Measurements from ENCODE around the gene SPSB1. TPM values are rescaled to one million over a fixed set of nuclear protein-coding genes. Genes with fewer than 3 reads are reported as not detected.

The SPSB1 gene
- total and polyA plus RNA-seq, 2 experiments from 2014 or later, result 2.4 to 6.8 TPM

DNA sequence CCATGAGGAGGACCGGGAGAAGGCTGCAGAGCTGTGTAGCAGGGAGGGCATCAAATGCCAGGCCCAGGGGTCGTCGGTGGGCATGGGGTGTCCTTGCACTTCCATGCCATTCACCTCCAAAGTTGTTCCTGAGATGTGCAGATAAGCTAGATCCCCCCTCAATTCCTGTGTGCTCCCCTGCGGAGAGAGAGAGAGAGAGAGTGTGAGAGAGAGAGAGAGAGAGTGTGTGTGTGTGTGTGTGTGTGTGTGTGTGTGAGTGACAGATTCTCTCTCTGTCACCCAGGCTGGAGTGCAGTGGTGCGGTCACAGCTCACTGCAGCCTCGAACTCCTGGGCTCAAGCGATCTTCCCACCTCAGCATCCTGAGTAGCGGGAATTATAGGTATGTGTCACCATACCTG, 16.4 kb downstream of the SPSB1 start:
- H3K9me2 ChIP-seq (ENCODE audit: insufficient read depth), result no peaks in the 10 kb centered on the region
- TF ChIP-seq STAT1 (IDR thresholded peaks at IDR 0.05; ENCODE audit: unreplicated experiment) (no peak), EZH2phosphoT487 (IDR thresholded peaks at IDR 0.05; ENCODE audit: unreplicated experiment) (no peak), POLR2AphosphoS5 (IDR thresholded peaks at IDR 0.05; ENCODE audit: low read depth) (no peak), ZNF114 (CRISPR knock-in tag; IDR thresholded peaks at IDR 0.05) (no peak)
- Mint-ChIP-seq H3K27me3 (ENCODE audit: insufficient read depth, low read depth, poor library complexity) (peaks cover 10% of the 10 kb centered on the region), H3K9me3 (no peaks in the 10 kb centered on the region), H3K4me1 (no peaks in the 10 kb centered on the region; the same call in 2 of the 3 replicates), H3K4me3 (no peak overlapping the region), H3K36me3 (ENCODE audit: low read depth) (no peaks in the 10 kb centered on the region), H3K27ac (no peak overlapping the region)
- no peak overlapping the region for H2AFZ ChIP-seq
- no peaks in the 10 kb centered on the region for H3F3A ChIP-seq (replicated peaks; ENCODE audit: low read depth)
- no peaks in the 10 kb centered on the region for H3K4me1 ChIP-seq (ENCODE audit: insufficient read depth)
- no peaks in the 10 kb centered on the region for H4K20me1 ChIP-seq (replicated peaks; ENCODE audit: insufficient read depth)
- no peak overlapping the region for H3K4me3 ChIP-seq
- DNase-seq (ENCODE audit: low spot score) (no peak), ATAC-seq (no peak)
- H3K4me2 ChIP-seq, result no peak overlapping the region
- no peaks in the 10 kb centered on the region for H3K36me3 ChIP-seq (ENCODE audit: insufficient read depth)
- H3K79me2 ChIP-seq (replicated peaks; ENCODE audit: insufficient read depth), result no peaks in the 10 kb centered on the region
- H3K27me3 ChIP-seq (ENCODE audit: insufficient read depth), result no peaks in the 10 kb centered on the region
- no peak overlapping the region for H3K27ac ChIP-seq (ENCODE audit: low read depth)

DNA sequence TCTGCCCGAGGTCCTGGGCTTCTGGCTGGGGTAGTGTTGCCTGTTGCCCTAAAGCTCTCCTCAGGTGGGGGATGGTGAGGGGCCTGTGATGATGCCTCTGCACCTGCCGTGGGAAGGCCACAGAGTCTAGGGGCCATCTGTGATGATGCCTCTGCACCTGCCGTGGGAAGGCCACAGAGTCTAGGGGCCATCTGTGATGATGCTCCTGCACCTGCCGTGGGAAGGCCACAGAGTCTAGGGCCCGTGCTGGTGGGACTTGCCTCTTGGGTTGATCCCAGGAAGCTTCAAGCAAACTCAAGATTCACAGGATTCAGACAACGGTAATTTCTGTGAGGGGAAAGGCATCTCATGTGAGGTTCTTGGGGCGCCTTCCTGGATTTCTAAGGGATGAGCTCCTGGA, 17.3 kb downstream of the SPSB1 start:
- ATAC-seq (no peak), DNase-seq (ENCODE audit: low spot score) (no peak)
- no peak overlapping the region for H3K4me2 ChIP-seq
- no peak overlapping the region for H3K27ac ChIP-seq (ENCODE audit: low read depth)
- Mint-ChIP-seq H3K36me3 (ENCODE audit: low read depth) (no peaks in the 10 kb centered on the region), H3K27me3 (ENCODE audit: insufficient read depth, low read depth, poor library complexity) (peaks cover 11% of the 10 kb centered on the region), H3K4me3 (no peak overlapping the region), H3K9me3 (no peaks in the 10 kb centered on the region), H3K4me1 (no peaks in the 10 kb centered on the region; the same call in 2 of the 3 replicates), H3K27ac (no peak overlapping the region)
- H3K9me2 ChIP-seq (ENCODE audit: insufficient read depth), result no peaks in the 10 kb centered on the region
- H3K4me1 ChIP-seq (ENCODE audit: insufficient read depth), result no peaks in the 10 kb centered on the region
- H3K27me3 ChIP-seq (ENCODE audit: insufficient read depth), result no peaks in the 10 kb centered on the region
- no peaks in the 10 kb centered on the region for H3K79me2 ChIP-seq (replicated peaks; ENCODE audit: insufficient read depth)
- no peaks in the 10 kb centered on the region for H3F3A ChIP-seq (replicated peaks; ENCODE audit: low read depth)
- H3K4me3 ChIP-seq, result no peak overlapping the region
- no peaks in the 10 kb centered on the region for H4K20me1 ChIP-seq (replicated peaks; ENCODE audit: insufficient read depth)
- H2AFZ ChIP-seq, result no peak overlapping the region
- no peaks in the 10 kb centered on the region for H3K36me3 ChIP-seq (ENCODE audit: insufficient read depth)
- TF ChIP-seq, protein P1, sequence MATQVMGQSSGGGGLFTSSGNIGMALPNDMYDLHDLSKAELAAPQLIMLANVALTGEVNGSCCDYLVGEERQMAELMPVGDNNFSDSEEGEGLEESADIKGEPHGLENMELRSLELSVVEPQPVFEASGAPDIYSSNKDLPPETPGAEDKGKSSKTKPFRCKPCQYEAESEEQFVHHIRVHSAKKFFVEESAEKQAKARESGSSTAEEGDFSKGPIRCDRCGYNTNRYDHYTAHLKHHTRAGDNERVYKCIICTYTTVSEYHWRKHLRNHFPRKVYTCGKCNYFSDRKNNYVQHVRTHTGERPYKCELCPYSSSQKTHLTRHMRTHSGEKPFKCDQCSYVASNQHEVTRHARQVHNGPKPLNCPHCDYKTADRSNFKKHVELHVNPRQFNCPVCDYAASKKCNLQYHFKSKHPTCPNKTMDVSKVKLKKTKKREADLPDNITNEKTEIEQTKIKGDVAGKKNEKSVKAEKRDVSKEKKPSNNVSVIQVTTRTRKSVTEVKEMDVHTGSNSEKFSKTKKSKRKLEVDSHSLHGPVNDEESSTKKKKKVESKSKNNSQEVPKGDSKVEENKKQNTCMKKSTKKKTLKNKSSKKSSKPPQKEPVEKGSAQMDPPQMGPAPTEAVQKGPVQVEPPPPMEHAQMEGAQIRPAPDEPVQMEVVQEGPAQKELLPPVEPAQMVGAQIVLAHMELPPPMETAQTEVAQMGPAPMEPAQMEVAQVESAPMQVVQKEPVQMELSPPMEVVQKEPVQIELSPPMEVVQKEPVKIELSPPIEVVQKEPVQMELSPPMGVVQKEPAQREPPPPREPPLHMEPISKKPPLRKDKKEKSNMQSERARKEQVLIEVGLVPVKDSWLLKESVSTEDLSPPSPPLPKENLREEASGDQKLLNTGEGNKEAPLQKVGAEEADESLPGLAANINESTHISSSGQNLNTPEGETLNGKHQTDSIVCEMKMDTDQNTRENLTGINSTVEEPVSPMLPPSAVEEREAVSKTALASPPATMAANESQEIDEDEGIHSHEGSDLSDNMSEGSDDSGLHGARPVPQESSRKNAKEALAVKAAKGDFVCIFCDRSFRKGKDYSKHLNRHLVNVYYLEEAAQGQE (IDR thresholded peaks at IDR 0.05; ENCODE audit: unreplicated experiment), result no peak
- TF ChIP-seq ZNF331 (CRISPR knock-in tag; IDR thresholded peaks at IDR 0.05; ENCODE audit: low read depth), result no peak
- no peak for TF ChIP-seq JUNB (IDR thresholded peaks at IDR 0.05; ENCODE audit: unreplicated experiment)
- no peak for TF ChIP-seq CREB1 (CRISPR knock-in tag; IDR thresholded peaks at IDR 0.05; ENCODE audit: low read depth)
- TF ChIP-seq EZH2phosphoT487 (IDR thresholded peaks at IDR 0.05; ENCODE audit: unreplicated experiment), result no peak
- TF ChIP-seq, protein P2, sequence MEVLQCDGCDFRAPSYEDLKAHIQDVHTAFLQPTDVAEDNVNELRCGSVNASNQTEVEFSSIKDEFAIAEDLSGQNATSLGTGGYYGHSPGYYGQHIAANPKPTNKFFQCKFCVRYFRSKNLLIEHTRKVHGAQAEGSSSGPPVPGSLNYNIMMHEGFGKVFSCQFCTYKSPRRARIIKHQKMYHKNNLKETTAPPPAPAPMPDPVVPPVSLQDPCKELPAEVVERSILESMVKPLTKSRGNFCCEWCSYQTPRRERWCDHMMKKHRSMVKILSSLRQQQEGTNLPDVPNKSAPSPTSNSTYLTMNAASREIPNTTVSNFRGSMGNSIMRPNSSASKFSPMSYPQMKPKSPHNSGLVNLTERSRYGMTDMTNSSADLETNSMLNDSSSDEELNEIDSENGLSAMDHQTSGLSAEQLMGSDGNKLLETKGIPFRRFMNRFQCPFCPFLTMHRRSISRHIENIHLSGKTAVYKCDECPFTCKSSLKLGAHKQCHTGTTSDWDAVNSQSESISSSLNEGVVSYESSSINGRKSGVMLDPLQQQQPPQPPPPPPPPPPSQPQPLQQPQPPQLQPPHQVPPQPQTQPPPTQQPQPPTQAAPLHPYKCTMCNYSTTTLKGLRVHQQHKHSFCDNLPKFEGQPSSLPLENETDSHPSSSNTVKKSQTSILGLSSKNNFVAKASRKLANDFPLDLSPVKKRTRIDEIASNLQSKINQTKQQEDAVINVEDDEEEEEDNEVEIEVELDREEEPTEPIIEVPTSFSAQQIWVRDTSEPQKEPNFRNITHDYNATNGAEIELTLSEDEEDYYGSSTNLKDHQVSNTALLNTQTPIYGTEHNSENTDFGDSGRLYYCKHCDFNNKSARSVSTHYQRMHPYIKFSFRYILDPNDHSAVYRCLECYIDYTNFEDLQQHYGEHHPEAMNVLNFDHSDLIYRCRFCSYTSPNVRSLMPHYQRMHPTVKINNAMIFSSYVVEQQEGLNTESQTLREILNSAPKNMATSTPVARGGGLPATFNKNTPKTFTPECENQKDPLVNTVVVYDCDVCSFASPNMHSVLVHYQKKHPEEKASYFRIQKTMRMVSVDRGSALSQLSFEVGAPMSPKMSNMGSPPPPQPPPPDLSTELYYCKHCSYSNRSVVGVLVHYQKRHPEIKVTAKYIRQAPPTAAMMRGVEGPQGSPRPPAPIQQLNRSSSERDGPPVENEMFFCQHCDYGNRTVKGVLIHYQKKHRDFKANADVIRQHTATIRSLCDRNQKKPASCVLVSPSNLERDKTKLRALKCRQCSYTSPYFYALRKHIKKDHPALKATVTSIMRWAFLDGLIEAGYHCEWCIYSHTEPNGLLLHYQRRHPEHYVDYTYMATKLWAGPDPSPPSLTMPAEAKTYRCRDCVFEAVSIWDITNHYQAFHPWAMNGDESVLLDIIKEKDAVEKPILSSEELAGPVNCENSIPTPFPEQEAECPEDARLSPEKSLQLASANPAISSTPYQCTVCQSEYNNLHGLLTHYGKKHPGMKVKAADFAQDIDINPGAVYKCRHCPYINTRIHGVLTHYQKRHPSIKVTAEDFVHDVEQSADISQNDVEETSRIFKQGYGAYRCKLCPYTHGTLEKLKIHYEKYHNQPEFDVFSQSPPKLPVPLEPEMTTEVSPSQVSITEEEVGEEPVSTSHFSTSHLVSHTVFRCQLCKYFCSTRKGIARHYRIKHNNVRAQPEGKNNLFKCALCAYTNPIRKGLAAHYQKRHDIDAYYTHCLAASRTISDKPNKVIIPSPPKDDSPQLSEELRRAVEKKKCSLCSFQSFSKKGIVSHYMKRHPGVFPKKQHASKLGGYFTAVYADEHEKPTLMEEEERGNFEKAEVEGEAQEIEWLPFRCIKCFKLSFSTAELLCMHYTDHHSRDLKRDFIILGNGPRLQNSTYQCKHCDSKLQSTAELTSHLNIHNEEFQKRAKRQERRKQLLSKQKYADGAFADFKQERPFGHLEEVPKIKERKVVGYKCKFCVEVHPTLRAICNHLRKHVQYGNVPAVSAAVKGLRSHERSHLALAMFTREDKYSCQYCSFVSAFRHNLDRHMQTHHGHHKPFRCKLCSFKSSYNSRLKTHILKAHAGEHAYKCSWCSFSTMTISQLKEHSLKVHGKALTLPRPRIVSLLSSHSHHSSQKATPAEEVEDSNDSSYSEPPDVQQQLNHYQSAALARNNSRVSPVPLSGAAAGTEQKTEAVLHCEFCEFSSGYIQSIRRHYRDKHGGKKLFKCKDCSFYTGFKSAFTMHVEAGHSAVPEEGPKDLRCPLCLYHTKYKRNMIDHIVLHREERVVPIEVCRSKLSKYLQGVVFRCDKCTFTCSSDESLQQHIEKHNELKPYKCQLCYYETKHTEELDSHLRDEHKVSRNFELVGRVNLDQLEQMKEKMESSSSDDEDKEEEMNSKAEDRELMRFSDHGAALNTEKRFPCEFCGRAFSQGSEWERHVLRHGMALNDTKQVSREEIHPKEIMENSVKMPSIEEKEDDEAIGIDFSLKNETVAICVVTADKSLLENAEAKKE (CRISPR knock-in tag; IDR thresholded peaks at IDR 0.05), result no peak
- TF ChIP-seq, protein P3, sequence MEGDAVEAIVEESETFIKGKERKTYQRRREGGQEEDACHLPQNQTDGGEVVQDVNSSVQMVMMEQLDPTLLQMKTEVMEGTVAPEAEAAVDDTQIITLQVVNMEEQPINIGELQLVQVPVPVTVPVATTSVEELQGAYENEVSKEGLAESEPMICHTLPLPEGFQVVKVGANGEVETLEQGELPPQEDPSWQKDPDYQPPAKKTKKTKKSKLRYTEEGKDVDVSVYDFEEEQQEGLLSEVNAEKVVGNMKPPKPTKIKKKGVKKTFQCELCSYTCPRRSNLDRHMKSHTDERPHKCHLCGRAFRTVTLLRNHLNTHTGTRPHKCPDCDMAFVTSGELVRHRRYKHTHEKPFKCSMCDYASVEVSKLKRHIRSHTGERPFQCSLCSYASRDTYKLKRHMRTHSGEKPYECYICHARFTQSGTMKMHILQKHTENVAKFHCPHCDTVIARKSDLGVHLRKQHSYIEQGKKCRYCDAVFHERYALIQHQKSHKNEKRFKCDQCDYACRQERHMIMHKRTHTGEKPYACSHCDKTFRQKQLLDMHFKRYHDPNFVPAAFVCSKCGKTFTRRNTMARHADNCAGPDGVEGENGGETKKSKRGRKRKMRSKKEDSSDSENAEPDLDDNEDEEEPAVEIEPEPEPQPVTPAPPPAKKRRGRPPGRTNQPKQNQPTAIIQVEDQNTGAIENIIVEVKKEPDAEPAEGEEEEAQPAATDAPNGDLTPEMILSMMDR (conservative IDR thresholded peaks at IDR 0.05; ENCODE audit: low read depth in 2 of 2), result no peak
- TF ChIP-seq STAT1 (IDR thresholded peaks at IDR 0.05; ENCODE audit: unreplicated experiment), result no peak

Measured in GM23338 (cell line).